DOHH2 (cell line): ENCODE results near the gene PSMC1.

ENCODE experiments used
- CTCF ChIP-seq: fragments of 200-600 bp; sonication (generic); IDR thresholded peaks from one replicate; pipeline ENCODE4 v1.5.1; 2014; ENCODE audit warnings: antibody characterized with exemption, mild to moderate bottlenecking, low read depth, low read length; ENCODE audit not compliant: poor library complexity, severe bottlenecking
- EZH2phosphoT487 ChIP-seq: fragments of 200-600 bp; sonication (generic); IDR thresholded peaks from 2 replicates; pipeline ENCODE4 v1.6.1; 2017; ENCODE audit warnings: borderline replicate concordance, mild to moderate bottlenecking, antibody characterized with exemption, low read length, moderate library complexity, mixed read lengths

- TF ChIP-seq CTCF (no peak), EZH2phosphoT487 (no peak)
Observed at GRCh38 chr14:90263748-90264449, 7.5 kb downstream of the PSMC1 start.
